ENCODE results near the gene CDC42EP4. TPM values are rescaled to one million over a fixed set of nuclear protein-coding genes. Genes with fewer than 3 reads are reported as not detected.

Gene CDC42EP4
- total RNA-seq, 1 experiment from 2014 or later: 83.1 TPM

- Histone ChIP-seq H3K4me1 (ENCODE audit: insufficient read depth, low read length) (0 out of 2 replicates have a peak, but pooled peaks cover under 1% of the 10 kb centered on the region), H3K9me2 (replicated peaks; ENCODE audit: low read length) (no peaks in the 10 kb centered on the region), H3K36me3 (ENCODE audit: low read depth, low read length) (no peaks in the 10 kb centered on the region), H4K20me1 (ENCODE audit: low read length) (no peaks in the 10 kb centered on the region), H3F3A (ENCODE audit: low read length, unreplicated experiment) (no peaks in the 10 kb centered on the region), H3K9ac (ENCODE audit: low read length) (no peak overlapping the region), H3K27me3 (ENCODE audit: low read length) (no peaks in the 10 kb centered on the region), H3K4me3 (ENCODE audit: low read length) (no peak overlapping the region), H3K27ac (ENCODE audit: low read length) (no peak overlapping the region), H3K9me3 (ENCODE audit: low read length) (no peaks in the 10 kb centered on the region), H3K79me2 (ENCODE audit: low read length) (no peaks in the 10 kb centered on the region), H3K4me2 (ENCODE audit: low read length) (no peak overlapping the region), H2AFZ (ENCODE audit: low read length) (no peak overlapping the region)
- ATAC-seq: no peak
- no peak for DNase-seq
- TF ChIP-seq CTCF (conservative IDR thresholded peaks at IDR 0.05; ENCODE audit: low read depth, low read length) (no peak), EZH2 (IDR thresholded peaks at IDR 0.05; ENCODE audit: low read length, unreplicated experiment) (no peak), EZH2phosphoT487 (IDR thresholded peaks at IDR 0.05; ENCODE audit: borderline replicate concordance, low read length) (no peak)
- intact Hi-C loops (cut with micrococcal nuclease): no loop called here
- no TSS peak for BruUV-seq (replicated peaks)
- ChIA-PET CTCF (interaction anchor here (0.5 kb wide), 1 partner anchor 163 kb away, joined by 4 read pairs; no protein-coding TSS in a partner anchor), POLR2A (ENCODE audit: unreplicated experiment) (no interaction called here)
These were observed 42.9 kb upstream of the CDC42EP4 start for GRCh38 chr17:73354423-73355284.

- no peak overlapping the region for H2AFZ ChIP-seq (ENCODE audit: low read length)
- no peak overlapping the region for H3K27ac ChIP-seq (ENCODE audit: low read length)
- no peaks in the 10 kb centered on the region for H3K36me3 ChIP-seq (ENCODE audit: low read depth, low read length)
- H3K27me3 ChIP-seq (ENCODE audit: low read length): no peaks in the 10 kb centered on the region
- ChIA-PET POLR2A (ENCODE audit: unreplicated experiment) (no interaction called here), CTCF (no interaction called here)
- H3K4me1 ChIP-seq (ENCODE audit: insufficient read depth, low read length): no peaks in the 10 kb centered on the region
- H3K9me2 ChIP-seq (replicated peaks; ENCODE audit: low read length): no peaks in the 10 kb centered on the region
- BruUV-seq (replicated peaks): no TSS peak
- intact Hi-C loops (cut with micrococcal nuclease): no loop called here
- DNase-seq: no peak
- no peaks in the 10 kb centered on the region for H4K20me1 ChIP-seq (ENCODE audit: low read length)
- no peak overlapping the region for H3K9ac ChIP-seq (ENCODE audit: low read length)
- TF ChIP-seq EZH2phosphoT487 (IDR thresholded peaks at IDR 0.05; ENCODE audit: borderline replicate concordance, low read length) (no peak), EZH2 (IDR thresholded peaks at IDR 0.05; ENCODE audit: low read length, unreplicated experiment) (no peak), CTCF (conservative IDR thresholded peaks at IDR 0.05; ENCODE audit: low read depth, low read length) (no peak)
- H3F3A ChIP-seq (ENCODE audit: low read length, unreplicated experiment): no peaks in the 10 kb centered on the region
- H3K79me2 ChIP-seq (ENCODE audit: low read length): no peaks in the 10 kb centered on the region
- no peak overlapping the region for H3K4me3 ChIP-seq (ENCODE audit: low read length)
- H3K4me2 ChIP-seq (ENCODE audit: low read length): no peak overlapping the region
- H3K9me3 ChIP-seq (ENCODE audit: low read length): no peaks in the 10 kb centered on the region
- no peak for ATAC-seq
These were observed 40.5 kb upstream of the CDC42EP4 start for GRCh38 chr17:73352261-73352660.

- Histone ChIP-seq H3K9ac (ENCODE audit: low read length) (no peak overlapping the region), H3K4me1 (ENCODE audit: insufficient read depth, low read length) (no peaks in the 10 kb centered on the region), H3K9me2 (replicated peaks; ENCODE audit: low read length) (no peaks in the 10 kb centered on the region), H3K27ac (ENCODE audit: low read length) (no peak overlapping the region), H3K9me3 (ENCODE audit: low read length) (no peaks in the 10 kb centered on the region), H3K79me2 (ENCODE audit: low read length) (no peaks in the 10 kb centered on the region), H4K20me1 (ENCODE audit: low read length) (no peaks in the 10 kb centered on the region), H2AFZ (ENCODE audit: low read length) (no peak overlapping the region), H3K36me3 (ENCODE audit: low read depth, low read length) (no peaks in the 10 kb centered on the region), H3K4me2 (ENCODE audit: low read length) (no peak overlapping the region), H3K27me3 (ENCODE audit: low read length) (no peaks in the 10 kb centered on the region), H3F3A (ENCODE audit: low read length, unreplicated experiment) (no peaks in the 10 kb centered on the region), H3K4me3 (ENCODE audit: low read length) (no peak overlapping the region)
- no TSS peak for BruUV-seq (replicated peaks)
- intact Hi-C loops (cut with micrococcal nuclease): no loop called here
- ATAC-seq (no peak), DNase-seq (no peak)
- CTCF ChIA-PET: no interaction called here
- POLR2A ChIA-PET (ENCODE audit: unreplicated experiment): no interaction called here
- TF ChIP-seq EZH2phosphoT487 (IDR thresholded peaks at IDR 0.05; ENCODE audit: borderline replicate concordance, low read length): no peak
- TF ChIP-seq CTCF (conservative IDR thresholded peaks at IDR 0.05; ENCODE audit: low read depth, low read length): no peak
- TF ChIP-seq EZH2 (IDR thresholded peaks at IDR 0.05; ENCODE audit: low read length, unreplicated experiment): no peak
These were observed 40.0 kb upstream of the CDC42EP4 start for GRCh38 chr17:73351764-73352163.

Measured in PC-3 (cell line).